ENCODE results near the gene COL9A2. TPM values are rescaled to one million over a fixed set of nuclear protein-coding genes. Genes with fewer than 3 reads are reported as not detected.
"Not testable (repeated sequence)": the region's sequence is repeated elsewhere in the genome, so short reads cannot be mapped to it uniquely, and the experiment has no call there.

Gene COL9A2
- total RNA-seq, 1 experiment from 2014 or later = 0.23 TPM

DNA sequence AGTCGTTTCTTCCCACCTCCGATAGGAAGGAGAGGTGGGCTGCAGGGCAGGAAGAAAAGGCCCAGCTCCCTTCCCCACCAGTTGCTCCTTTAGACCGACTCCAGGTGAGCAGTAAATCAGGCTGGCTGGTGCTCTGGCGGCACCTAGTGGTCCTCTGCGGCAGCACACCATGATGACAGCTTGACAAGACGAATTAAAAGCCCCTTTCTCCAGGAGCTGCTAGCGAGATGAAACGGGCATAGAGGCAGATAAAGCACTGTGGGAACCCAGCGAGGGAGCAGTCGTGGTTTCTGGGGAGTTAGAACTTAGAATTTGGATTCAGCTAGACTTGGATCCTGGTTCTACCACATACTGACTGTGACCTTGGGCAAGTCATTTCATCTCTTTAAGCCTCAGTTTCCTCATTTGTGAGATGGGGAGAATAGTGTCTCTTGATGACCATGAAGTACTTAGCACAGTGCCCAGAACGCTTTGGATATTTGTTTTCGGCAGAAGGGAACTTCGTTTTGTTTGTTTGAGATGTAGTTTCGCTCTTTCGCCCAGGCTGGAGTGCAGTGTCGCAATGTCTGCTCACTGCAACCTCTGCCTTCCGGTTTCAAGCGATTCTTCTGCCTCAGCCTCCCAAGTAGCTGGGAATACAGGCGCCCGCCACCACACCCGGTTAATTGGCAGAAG, 21.8 kb upstream of the COL9A2 start:
- Histone ChIP-seq H3K9me3 (no peaks in the 10 kb centered on the region), H3K27me3 (replicated peaks; ENCODE audit: control insufficient read depth, insufficient read depth, low read length) (no peaks in the 10 kb centered on the region), H3K4me3 (ENCODE audit: low read depth, low read length) (no peak overlapping the region), H3K4me1 (no peaks in the 10 kb centered on the region), H3K36me3 (ENCODE audit: control insufficient read depth, insufficient read depth, low read length) (no peaks in the 10 kb centered on the region)
- Mint-ChIP-seq H3K4me1 (ENCODE audit: low read depth, unreplicated experiment) (peaks cover 8% of the 10 kb centered on the region), H3K9me3 (ENCODE audit: unreplicated experiment) (no peaks in the 10 kb centered on the region), H3K4me3 (ENCODE audit: unreplicated experiment) (peak overlapping the region; percentile 7), H3K36me3 (ENCODE audit: insufficient read depth, unreplicated experiment) (peaks cover 6% of the 10 kb centered on the region), H3K27ac (ENCODE audit: unreplicated experiment) (no peak overlapping the region), H3K27me3 (ENCODE audit: insufficient read depth, unreplicated experiment) (no peaks in the 10 kb centered on the region)
- ChIA-PET CTCF (interaction anchor here (0.6 to 2.7 kb wide), 24 partner anchors 13 to 367 kb away, joined by 3 to 29 read pairs (median 4); partner anchors contain the start of genes CAP1, RLF, SMAP2 and TMCO2), POLR2A (interaction anchor here (0.5 kb wide), 1 partner anchor 244 kb away, joined by 5 read pairs; no protein-coding TSS in a partner anchor)
- TF ChIP-seq, protein P1, sequence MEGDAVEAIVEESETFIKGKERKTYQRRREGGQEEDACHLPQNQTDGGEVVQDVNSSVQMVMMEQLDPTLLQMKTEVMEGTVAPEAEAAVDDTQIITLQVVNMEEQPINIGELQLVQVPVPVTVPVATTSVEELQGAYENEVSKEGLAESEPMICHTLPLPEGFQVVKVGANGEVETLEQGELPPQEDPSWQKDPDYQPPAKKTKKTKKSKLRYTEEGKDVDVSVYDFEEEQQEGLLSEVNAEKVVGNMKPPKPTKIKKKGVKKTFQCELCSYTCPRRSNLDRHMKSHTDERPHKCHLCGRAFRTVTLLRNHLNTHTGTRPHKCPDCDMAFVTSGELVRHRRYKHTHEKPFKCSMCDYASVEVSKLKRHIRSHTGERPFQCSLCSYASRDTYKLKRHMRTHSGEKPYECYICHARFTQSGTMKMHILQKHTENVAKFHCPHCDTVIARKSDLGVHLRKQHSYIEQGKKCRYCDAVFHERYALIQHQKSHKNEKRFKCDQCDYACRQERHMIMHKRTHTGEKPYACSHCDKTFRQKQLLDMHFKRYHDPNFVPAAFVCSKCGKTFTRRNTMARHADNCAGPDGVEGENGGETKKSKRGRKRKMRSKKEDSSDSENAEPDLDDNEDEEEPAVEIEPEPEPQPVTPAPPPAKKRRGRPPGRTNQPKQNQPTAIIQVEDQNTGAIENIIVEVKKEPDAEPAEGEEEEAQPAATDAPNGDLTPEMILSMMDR (IDR thresholded peaks at IDR 0.05; ENCODE audit: insufficient read depth in 1 of 2, low read depth in 1 of 2, low read length in 1 of 2, severe bottlenecking in 1 of 2, unreplicated experiment in 1 of 2) = peak; percentile 83 to 89
- DNase-seq = peak; percentile 83 to 84
- intact Hi-C loops (cut with micrococcal nuclease; ENCODE audit: unreplicated experiment) = loop anchor here (1.0 kb wide), 2 partner anchors 195 to 261 kb away; no protein-coding TSS in a partner anchor
- no TSS peak for BruUV-seq (replicated peaks)

DNA sequence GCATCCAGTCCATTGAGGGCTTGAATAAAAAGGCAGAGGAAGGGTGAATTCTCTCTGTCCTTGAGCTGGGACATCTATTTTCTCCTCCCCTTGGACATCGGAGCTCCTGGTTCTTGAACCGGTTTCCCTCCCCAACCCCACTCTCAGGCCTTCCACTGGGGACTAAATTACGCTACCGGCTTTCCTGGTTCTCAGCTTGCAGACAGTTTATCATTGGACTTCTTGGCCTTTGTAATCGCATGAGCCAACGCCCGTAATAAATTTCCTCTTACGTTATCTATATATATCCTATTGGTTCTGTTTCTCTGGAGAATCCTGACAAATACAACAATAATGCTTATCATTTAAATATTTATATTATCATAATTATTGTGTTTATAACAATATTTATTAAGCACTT, 20.4 kb upstream of the COL9A2 start:
- no peak overlapping the region for H3K27ac Mint-ChIP-seq (ENCODE audit: unreplicated experiment)
- H3K27me3 Mint-ChIP-seq (ENCODE audit: insufficient read depth, unreplicated experiment) = no peaks in the 10 kb centered on the region
- DNase-seq = no peak
- no peaks in the 10 kb centered on the region for H3K27me3 ChIP-seq (replicated peaks; ENCODE audit: control insufficient read depth, insufficient read depth, low read length)
- no peaks in the 10 kb centered on the region for H3K9me3 ChIP-seq
- no peaks in the 10 kb centered on the region for H3K4me1 ChIP-seq
- intact Hi-C loops (cut with micrococcal nuclease; ENCODE audit: unreplicated experiment) = no loop called here
- TF ChIP-seq, protein P1 (IDR thresholded peaks at IDR 0.05; ENCODE audit: insufficient read depth in 1 of 2, low read depth in 1 of 2, low read length in 1 of 2, severe bottlenecking in 1 of 2, unreplicated experiment in 1 of 2) = no peak
- no TSS peak for BruUV-seq (replicated peaks)
- H3K36me3 ChIP-seq (ENCODE audit: control insufficient read depth, insufficient read depth, low read length) = no peaks in the 10 kb centered on the region
- ChIA-PET POLR2A (no interaction called here), CTCF (interaction anchor here (0.5 to 2.7 kb wide), 3 partner anchors 16 to 297 kb away, joined by 3 to 15 read pairs (median 6); partner anchors contain the start of gene CAP1)
- peaks cover 8% of the 10 kb centered on the region for H3K4me1 Mint-ChIP-seq (ENCODE audit: low read depth, unreplicated experiment)
- no peaks in the 10 kb centered on the region for H3K9me3 Mint-ChIP-seq (ENCODE audit: unreplicated experiment)
- no peak overlapping the region for H3K4me3 Mint-ChIP-seq (ENCODE audit: unreplicated experiment)
- no peak overlapping the region for H3K4me3 ChIP-seq (ENCODE audit: low read depth, low read length)
- H3K36me3 Mint-ChIP-seq (ENCODE audit: insufficient read depth, unreplicated experiment) = peaks cover 6% of the 10 kb centered on the region

DNA sequence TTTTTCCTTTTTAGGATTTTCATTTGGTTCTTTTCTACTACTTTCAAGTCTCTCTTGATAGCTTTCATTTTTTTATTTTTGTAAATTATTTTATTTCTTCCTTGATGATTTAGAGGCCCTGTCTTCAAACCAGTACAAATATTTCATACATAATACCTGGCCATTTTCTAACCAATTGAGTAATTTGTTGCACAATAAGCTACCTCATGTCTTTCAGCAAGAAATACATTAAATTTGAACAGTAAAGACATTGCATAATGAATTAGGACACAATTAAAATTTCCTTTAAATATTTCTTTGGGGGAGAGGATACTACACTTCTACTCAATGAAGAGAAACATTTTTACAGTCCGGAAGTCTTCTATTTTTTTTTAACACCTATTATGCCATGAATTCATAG, 15.6 kb upstream of the COL9A2 start:
- no peak for DNase-seq
- TF ChIP-seq, protein P1 (IDR thresholded peaks at IDR 0.05; ENCODE audit: insufficient read depth in 1 of 2, low read depth in 1 of 2, low read length in 1 of 2, severe bottlenecking in 1 of 2, unreplicated experiment in 1 of 2) = no peak
- H3K4me1 Mint-ChIP-seq (ENCODE audit: low read depth, unreplicated experiment) = no peaks in the 10 kb centered on the region
- H3K27me3 ChIP-seq (replicated peaks; ENCODE audit: control insufficient read depth, insufficient read depth, low read length) = no peaks in the 10 kb centered on the region
- no peaks in the 10 kb centered on the region for H3K4me1 ChIP-seq
- CTCF ChIA-PET = no interaction called here
- no TSS peak for BruUV-seq (replicated peaks)
- H3K4me3 ChIP-seq (ENCODE audit: low read depth, low read length) = no peak overlapping the region
- H3K27me3 Mint-ChIP-seq (ENCODE audit: insufficient read depth, unreplicated experiment) = no peaks in the 10 kb centered on the region
- POLR2A ChIA-PET = no interaction called here
- H3K4me3 Mint-ChIP-seq (ENCODE audit: unreplicated experiment) = no peak overlapping the region
- H3K9me3 ChIP-seq = no peaks in the 10 kb centered on the region
- H3K36me3 Mint-ChIP-seq (ENCODE audit: insufficient read depth, unreplicated experiment) = no peaks in the 10 kb centered on the region
- intact Hi-C loops (cut with micrococcal nuclease; ENCODE audit: unreplicated experiment) = no loop called here
- no peak overlapping the region for H3K27ac Mint-ChIP-seq (ENCODE audit: unreplicated experiment)
- no peaks in the 10 kb centered on the region for H3K9me3 Mint-ChIP-seq (ENCODE audit: unreplicated experiment)
- H3K36me3 ChIP-seq (ENCODE audit: control insufficient read depth, insufficient read depth, low read length) = no peaks in the 10 kb centered on the region

DNA sequence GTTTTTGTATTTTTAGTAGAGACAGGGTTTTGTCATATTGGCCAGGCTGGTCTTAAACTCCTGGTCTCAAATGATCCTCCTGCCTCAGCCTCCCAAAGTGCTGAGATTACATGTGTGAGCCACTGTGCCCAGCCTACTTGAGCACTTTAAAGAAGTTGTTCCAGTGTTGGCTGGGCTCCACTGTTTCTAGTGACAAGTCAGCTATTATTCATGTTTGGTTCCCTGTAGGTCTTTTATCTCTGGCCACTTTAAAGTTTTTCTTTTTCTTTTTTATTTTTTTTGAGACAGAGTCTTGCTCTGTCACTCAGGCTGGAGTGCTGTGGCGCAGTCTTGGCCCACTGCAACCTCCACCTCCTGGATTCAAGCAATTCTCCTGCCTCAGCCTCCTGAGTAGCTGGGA, 14.3 kb upstream of the COL9A2 start:
- CTCF ChIA-PET; H3K27ac Mint-ChIP-seq (ENCODE audit: unreplicated experiment); H3K9me3 ChIP-seq; H3K9me3 Mint-ChIP-seq (ENCODE audit: unreplicated experiment); intact Hi-C loops (cut with micrococcal nuclease; ENCODE audit: unreplicated experiment); BruUV-seq (replicated peaks); H3K36me3 ChIP-seq (ENCODE audit: control insufficient read depth, insufficient read depth, low read length); H3K27me3 ChIP-seq (replicated peaks; ENCODE audit: control insufficient read depth, insufficient read depth, low read length); H3K4me3 ChIP-seq (ENCODE audit: low read depth, low read length); DNase-seq; H3K4me1 ChIP-seq; H3K4me1 Mint-ChIP-seq (ENCODE audit: low read depth, unreplicated experiment); H3K27me3 Mint-ChIP-seq (ENCODE audit: insufficient read depth, unreplicated experiment); H3K36me3 Mint-ChIP-seq (ENCODE audit: insufficient read depth, unreplicated experiment); POLR2A ChIA-PET; H3K4me3 Mint-ChIP-seq (ENCODE audit: unreplicated experiment): not testable (repeated sequence)

Measured in Caco-2 (cell line).